ENCODE data around the gene IL17RA.

DNA sequence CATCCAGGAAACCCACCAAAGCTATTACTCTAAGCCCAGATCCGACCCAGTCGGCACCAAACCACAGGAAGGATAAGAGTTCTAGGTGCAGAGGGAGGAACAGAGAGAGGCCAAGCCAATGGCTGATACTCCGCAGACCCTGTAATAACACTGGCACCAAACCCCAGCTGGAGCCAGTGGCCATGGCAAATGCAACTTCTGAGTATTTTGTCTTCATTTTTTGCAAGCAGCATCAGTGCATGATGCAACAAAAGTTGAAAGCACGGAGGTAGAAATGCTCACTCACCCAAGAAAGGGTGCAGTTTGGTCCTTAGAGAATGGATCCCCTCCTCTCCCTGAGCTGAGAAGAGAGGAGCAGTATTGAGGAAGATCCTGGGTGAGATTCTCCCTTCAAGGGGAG, 33.5 kb downstream of the IL17RA start:
- TF ChIP-seq, protein P1, sequence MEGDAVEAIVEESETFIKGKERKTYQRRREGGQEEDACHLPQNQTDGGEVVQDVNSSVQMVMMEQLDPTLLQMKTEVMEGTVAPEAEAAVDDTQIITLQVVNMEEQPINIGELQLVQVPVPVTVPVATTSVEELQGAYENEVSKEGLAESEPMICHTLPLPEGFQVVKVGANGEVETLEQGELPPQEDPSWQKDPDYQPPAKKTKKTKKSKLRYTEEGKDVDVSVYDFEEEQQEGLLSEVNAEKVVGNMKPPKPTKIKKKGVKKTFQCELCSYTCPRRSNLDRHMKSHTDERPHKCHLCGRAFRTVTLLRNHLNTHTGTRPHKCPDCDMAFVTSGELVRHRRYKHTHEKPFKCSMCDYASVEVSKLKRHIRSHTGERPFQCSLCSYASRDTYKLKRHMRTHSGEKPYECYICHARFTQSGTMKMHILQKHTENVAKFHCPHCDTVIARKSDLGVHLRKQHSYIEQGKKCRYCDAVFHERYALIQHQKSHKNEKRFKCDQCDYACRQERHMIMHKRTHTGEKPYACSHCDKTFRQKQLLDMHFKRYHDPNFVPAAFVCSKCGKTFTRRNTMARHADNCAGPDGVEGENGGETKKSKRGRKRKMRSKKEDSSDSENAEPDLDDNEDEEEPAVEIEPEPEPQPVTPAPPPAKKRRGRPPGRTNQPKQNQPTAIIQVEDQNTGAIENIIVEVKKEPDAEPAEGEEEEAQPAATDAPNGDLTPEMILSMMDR (conservative IDR thresholded peaks at IDR 0.05; ENCODE audit: low read depth, low read length): no peak
- TF ChIP-seq RFX5 (IDR thresholded peaks at IDR 0.05; ENCODE audit: low read depth, low read length) (no peak), POLR2A (IDR thresholded peaks at IDR 0.05; ENCODE audit: low read depth, low read length) (no peak), MAZ (IDR thresholded peaks at IDR 0.05; ENCODE audit: borderline replicate concordance, low read depth, low read length) (no peak), NFE2L2 (IDR thresholded peaks at IDR 0.05; ENCODE audit: low read depth, low read length) (no peak), MAFK (IDR thresholded peaks at IDR 0.05; ENCODE audit: low read depth, low read length) (no peak), RAD21 (IDR thresholded peaks at IDR 0.05; ENCODE audit: low read length) (no peak), RCOR1 (IDR thresholded peaks at IDR 0.05; ENCODE audit: insufficient replicate concordance, low read length) (no peak)
- TF ChIP-seq, protein P2, sequence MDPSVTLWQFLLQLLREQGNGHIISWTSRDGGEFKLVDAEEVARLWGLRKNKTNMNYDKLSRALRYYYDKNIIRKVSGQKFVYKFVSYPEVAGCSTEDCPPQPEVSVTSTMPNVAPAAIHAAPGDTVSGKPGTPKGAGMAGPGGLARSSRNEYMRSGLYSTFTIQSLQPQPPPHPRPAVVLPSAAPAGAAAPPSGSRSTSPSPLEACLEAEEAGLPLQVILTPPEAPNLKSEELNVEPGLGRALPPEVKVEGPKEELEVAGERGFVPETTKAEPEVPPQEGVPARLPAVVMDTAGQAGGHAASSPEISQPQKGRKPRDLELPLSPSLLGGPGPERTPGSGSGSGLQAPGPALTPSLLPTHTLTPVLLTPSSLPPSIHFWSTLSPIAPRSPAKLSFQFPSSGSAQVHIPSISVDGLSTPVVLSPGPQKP (IDR thresholded peaks at IDR 0.05; ENCODE audit: borderline replicate concordance, low read depth, low read length): no peak
- TF ChIP-seq, protein P3, sequence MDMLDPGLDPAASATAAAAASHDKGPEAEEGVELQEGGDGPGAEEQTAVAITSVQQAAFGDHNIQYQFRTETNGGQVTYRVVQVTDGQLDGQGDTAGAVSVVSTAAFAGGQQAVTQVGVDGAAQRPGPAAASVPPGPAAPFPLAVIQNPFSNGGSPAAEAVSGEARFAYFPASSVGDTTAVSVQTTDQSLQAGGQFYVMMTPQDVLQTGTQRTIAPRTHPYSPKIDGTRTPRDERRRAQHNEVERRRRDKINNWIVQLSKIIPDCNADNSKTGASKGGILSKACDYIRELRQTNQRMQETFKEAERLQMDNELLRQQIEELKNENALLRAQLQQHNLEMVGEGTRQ (IDR thresholded peaks at IDR 0.05; ENCODE audit: low read depth, low read length): no peak
